Measurements from ENCODE around the gene RBM5. TPM values are rescaled to one million over a fixed set of nuclear protein-coding genes. Genes with fewer than 3 reads are reported as not detected.

RBM5 gene
- total RNA-seq, 1 donor from 2014 or later = 372 TPM

GRCh38 chr3:50133283-50133615 is 44.5 kb downstream of the RBM5 start:
- H3K4me1 ChIP-seq = peaks cover 33% of the 10 kb centered on the region
- H3K79me2 ChIP-seq (ENCODE audit: low read depth) = no peaks in the 10 kb centered on the region
- H3K9me3 ChIP-seq (ENCODE audit: low read depth) = no peaks in the 10 kb centered on the region
- H3K27ac ChIP-seq = no peak overlapping the region
- peaks cover 4% of the 10 kb centered on the region for H3K27me3 Mint-ChIP-seq (ENCODE audit: insufficient read depth, low read depth)
- no peaks in the 10 kb centered on the region for H3K9me3 Mint-ChIP-seq
- TF ChIP-seq CTCF (IDR thresholded peaks at IDR 0.05) (no peak), EZH2 (IDR thresholded peaks at IDR 0.05) (no peak), EZH2phosphoT487 (IDR thresholded peaks at IDR 0.05) (no peak)
- H3K4me1 Mint-ChIP-seq = peaks cover 42% of the 10 kb centered on the region
- no peaks in the 10 kb centered on the region for H4K20me1 ChIP-seq (ENCODE audit: low read depth)
- H3K9ac ChIP-seq = no peak overlapping the region
- H3K4me3 ChIP-seq = no peak overlapping the region
- H3K27me3 ChIP-seq = no peaks in the 10 kb centered on the region
- H3F3A ChIP-seq (ENCODE audit: low read depth) = peaks cover 7% of the 10 kb centered on the region
- H3K4me2 ChIP-seq = no peak overlapping the region
- no peaks in the 10 kb centered on the region for H3K36me3 Mint-ChIP-seq
- DNase-seq (ENCODE audit: low spot score) = no peak
- no peak overlapping the region for H3K4me3 Mint-ChIP-seq
- H3K36me3 ChIP-seq = no peaks in the 10 kb centered on the region
- H3K27ac Mint-ChIP-seq = peak overlapping the region; percentile 76
- H2AFZ ChIP-seq (replicated peaks) = no peak overlapping the region

- H2AFZ ChIP-seq (replicated peaks) = no peak overlapping the region
- H3K27ac Mint-ChIP-seq = peak overlapping the region; percentile 83
- H3K9me3 Mint-ChIP-seq = no peaks in the 10 kb centered on the region
- H3K9me3 ChIP-seq (ENCODE audit: low read depth) = no peaks in the 10 kb centered on the region
- H3K4me1 ChIP-seq = peaks cover 44% of the 10 kb centered on the region
- H3K27me3 Mint-ChIP-seq (ENCODE audit: insufficient read depth, low read depth) = peaks cover 4% of the 10 kb centered on the region
- no peaks in the 10 kb centered on the region for H3K36me3 ChIP-seq
- H3K9ac ChIP-seq = no peak overlapping the region
- TF ChIP-seq CTCF (IDR thresholded peaks at IDR 0.05) (no peak), EZH2 (IDR thresholded peaks at IDR 0.05) (no peak), EZH2phosphoT487 (IDR thresholded peaks at IDR 0.05) (no peak)
- peaks cover 18% of the 10 kb centered on the region for H3F3A ChIP-seq (ENCODE audit: low read depth)
- no peaks in the 10 kb centered on the region for H4K20me1 ChIP-seq (ENCODE audit: low read depth)
- H3K4me3 Mint-ChIP-seq = no peak overlapping the region
- no peaks in the 10 kb centered on the region for H3K36me3 Mint-ChIP-seq
- no peaks in the 10 kb centered on the region for H3K27me3 ChIP-seq
- no peak for DNase-seq (ENCODE audit: low spot score)
- peaks cover 53% of the 10 kb centered on the region for H3K4me1 Mint-ChIP-seq
- H3K79me2 ChIP-seq (ENCODE audit: low read depth) = no peaks in the 10 kb centered on the region
- no peak overlapping the region for H3K4me3 ChIP-seq
- no peak overlapping the region for H3K4me2 ChIP-seq
- no peak overlapping the region for H3K27ac ChIP-seq
Measured at GRCh38 chr3:50134367-50134766, 45.6 kb downstream of the RBM5 start.

- no peak overlapping the region for H3K4me3 ChIP-seq
- H2AFZ ChIP-seq (replicated peaks) = no peak overlapping the region
- no peak overlapping the region for H3K4me2 ChIP-seq
- H3K9ac ChIP-seq = no peak overlapping the region
- no peak for TF ChIP-seq EZH2phosphoT487 (IDR thresholded peaks at IDR 0.05)
- Mint-ChIP-seq H3K36me3 (no peaks in the 10 kb centered on the region), H3K4me1 (peaks cover 64% of the 10 kb centered on the region), H3K27me3 (ENCODE audit: insufficient read depth, low read depth) (peaks cover 6% of the 10 kb centered on the region), H3K27ac (peak overlapping the region; percentile 96), H3K9me3 (no peaks in the 10 kb centered on the region), H3K4me3 (no peak overlapping the region)
- no peaks in the 10 kb centered on the region for H3K36me3 ChIP-seq
- H3K79me2 ChIP-seq (ENCODE audit: low read depth) = no peaks in the 10 kb centered on the region
- H4K20me1 ChIP-seq (ENCODE audit: low read depth) = no peaks in the 10 kb centered on the region
- no peaks in the 10 kb centered on the region for H3K27me3 ChIP-seq
- DNase-seq (ENCODE audit: low spot score) = no peak
- no peaks in the 10 kb centered on the region for H3K9me3 ChIP-seq (ENCODE audit: low read depth)
- H3K27ac ChIP-seq = no peak overlapping the region
- H3K4me1 ChIP-seq = peaks cover 56% of the 10 kb centered on the region
- H3F3A ChIP-seq (ENCODE audit: low read depth) = peaks cover 22% of the 10 kb centered on the region
Measured at GRCh38 chr3:50135964-50136363, 47.2 kb downstream of the RBM5 start.

GRCh38 chr3:50136714-50137405 is 48.1 kb downstream of the RBM5 start:
- Histone ChIP-seq H3K4me1 (peaks cover 56% of the 10 kb centered on the region), H3K9ac (no peak overlapping the region), H3K4me2 (no peak overlapping the region), H3K4me3 (no peak overlapping the region), H4K20me1 (ENCODE audit: low read depth) (no peaks in the 10 kb centered on the region), H3K79me2 (ENCODE audit: low read depth) (no peaks in the 10 kb centered on the region), H2AFZ (replicated peaks) (no peak overlapping the region), H3K36me3 (no peaks in the 10 kb centered on the region), H3F3A (ENCODE audit: low read depth) (peaks cover 22% of the 10 kb centered on the region), H3K27ac (no peak overlapping the region), H3K27me3 (no peaks in the 10 kb centered on the region), H3K9me3 (ENCODE audit: low read depth) (no peaks in the 10 kb centered on the region)
- H3K4me3 Mint-ChIP-seq = no peak overlapping the region
- no peak for DNase-seq (ENCODE audit: low spot score)
- peak overlapping the region; percentile 96 for H3K27ac Mint-ChIP-seq
- H3K9me3 Mint-ChIP-seq = no peaks in the 10 kb centered on the region
- no peaks in the 10 kb centered on the region for H3K36me3 Mint-ChIP-seq
- H3K27me3 Mint-ChIP-seq (ENCODE audit: insufficient read depth, low read depth) = peaks cover 6% of the 10 kb centered on the region
- peaks cover 63% of the 10 kb centered on the region for H3K4me1 Mint-ChIP-seq
- TF ChIP-seq EZH2 (IDR thresholded peaks at IDR 0.05) (no peak), CTCF (IDR thresholded peaks at IDR 0.05) (no peak), EZH2phosphoT487 (IDR thresholded peaks at IDR 0.05) (no peak)

Data from neural progenitor cell (in vitro differentiated cells).